Smooth muscle cell of bladder (primary cell): ENCODE results near the gene SYNGR2. TPM values are rescaled to one million over a fixed set of nuclear protein-coding genes. Genes with fewer than 3 reads are reported as not detected.

Source experiments
- total RNA-seq: library from RNA; depleted of rRNA; stranded (reverse); fragments of >200 nt; gene quantifications from 2 replicates; pipeline ENCODE4 v1.2.3, GENCODE V29; 2014

The SYNGR2 gene, protein sequence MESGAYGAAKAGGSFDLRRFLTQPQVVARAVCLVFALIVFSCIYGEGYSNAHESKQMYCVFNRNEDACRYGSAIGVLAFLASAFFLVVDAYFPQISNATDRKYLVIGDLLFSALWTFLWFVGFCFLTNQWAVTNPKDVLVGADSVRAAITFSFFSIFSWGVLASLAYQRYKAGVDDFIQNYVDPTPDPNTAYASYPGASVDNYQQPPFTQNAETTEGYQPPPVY
- total RNA-seq: 12.8 and 15.3 TPM in 2 replicates

DNA sequence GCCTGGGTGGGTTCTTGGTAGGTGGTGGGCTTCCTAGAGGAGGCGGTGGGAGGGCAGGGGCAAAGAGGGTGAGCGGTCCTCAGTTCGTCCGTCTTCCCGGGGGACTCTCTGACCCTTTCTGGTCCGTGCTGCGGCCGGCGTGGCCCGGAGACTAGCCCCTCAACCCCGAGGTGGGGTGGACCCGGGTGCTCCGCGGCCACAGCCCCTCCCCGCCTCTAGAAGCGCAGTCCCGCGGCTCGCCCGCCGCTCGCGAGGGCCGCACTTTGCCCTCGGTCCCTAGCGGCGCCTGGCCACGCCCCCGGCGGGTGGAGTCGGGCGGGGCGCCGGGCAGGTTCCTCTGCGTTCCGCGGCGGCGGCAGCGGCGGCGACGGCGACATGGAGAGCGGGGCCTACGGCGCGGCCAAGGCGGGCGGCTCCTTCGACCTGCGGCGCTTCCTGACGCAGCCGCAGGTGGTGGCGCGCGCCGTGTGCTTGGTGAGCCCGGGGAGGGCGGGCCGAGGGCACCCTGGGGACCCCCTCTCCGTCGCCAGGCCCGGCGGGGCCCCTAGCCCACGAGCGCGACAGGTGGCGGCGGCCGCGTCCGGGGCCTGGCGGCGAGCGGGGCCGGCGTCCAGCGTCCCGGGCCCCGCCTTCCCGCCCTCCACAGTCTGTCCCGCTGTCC, at the start of gene SYNGR2:
Gene SYNGR2, plus strand, starts transcription at position 340 of the 661 bp plus-strand sequence. Its CDS starts 36 bp downstream, at position 376.

DNA sequence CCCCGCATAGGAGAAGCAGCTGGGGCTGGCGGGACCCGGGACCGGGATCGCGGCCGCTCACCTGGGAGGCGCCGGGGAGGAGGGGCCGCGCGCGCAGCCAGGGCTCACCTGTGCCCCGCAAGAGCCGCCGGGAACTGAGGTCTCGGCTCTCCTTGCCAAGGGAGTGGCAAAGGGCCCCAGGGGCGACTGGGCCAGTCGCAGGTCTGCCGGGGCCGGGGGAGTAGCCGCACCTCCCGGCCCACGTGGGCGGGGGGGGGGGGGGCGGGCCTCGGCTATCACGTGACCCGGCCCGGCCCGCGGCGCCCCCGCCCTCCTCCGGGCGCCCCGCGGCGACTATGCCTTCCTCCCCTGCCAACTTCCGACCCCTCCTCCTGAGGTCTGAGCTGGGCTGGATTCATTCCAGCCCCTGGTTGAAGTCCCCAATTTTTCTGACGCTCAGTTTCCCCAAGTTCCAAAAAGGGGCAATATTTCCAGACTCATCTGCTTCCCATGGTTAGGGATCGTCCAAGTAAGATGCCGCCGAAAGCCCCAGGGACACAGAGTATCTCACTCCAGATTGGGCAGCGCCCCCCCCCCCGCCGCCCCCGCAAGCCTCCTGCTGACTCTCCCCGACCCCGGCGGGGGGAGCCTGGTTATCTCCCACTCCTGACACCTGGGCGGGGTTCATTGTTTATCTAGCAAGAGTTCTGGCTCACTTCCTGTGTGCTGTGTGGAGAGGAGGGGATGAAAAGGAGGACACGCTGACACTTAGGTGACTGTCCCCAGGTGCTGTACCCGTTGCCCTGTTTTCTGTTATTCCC, 39.6 kb upstream of the SYNGR2 start, which contains the start of gene TMC6:
Gene TMC6, minus strand, starts transcription at position 205 of the 800 bp plus-strand sequence. CDS start 1,923 bp downstream, outside the sequence.

DNA sequence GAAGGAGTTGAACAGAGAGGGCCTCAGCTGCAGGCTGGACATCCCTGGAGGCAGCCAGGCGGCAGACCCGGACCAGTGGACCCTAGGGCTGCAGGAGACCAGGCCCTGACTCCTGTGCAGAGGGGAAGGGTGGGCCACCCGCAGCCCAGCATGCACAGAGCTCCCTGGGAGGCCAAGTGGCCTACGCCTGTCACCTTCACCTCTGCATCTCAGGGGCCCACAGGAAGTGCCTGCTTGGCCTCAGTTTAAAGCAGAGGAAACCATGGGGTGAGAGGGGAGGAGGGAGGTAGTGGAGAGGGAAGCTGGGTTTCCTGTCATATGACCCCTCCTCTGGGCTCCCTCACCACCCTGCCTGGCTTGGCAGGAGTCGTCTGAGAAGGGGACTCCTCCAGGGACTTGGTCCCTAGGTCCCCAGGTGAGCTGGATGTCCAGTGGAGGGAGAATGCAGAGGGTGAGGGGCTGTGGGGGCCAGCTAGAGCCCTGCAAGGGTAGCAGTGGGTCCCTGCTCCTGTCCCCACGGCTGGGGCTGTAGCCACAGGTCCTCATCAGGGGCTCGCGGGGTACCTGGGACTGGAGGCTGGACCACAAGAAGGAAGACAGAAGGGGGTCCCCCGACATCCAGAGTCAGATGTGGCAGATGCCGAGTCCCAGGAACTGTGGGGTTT, 37.8 kb upstream of the SYNGR2 start, which contains the start of gene TMC8:
Gene TMC8, plus strand, starts transcription at position 335 of the 665 bp plus-strand sequence. CDS start 818 bp downstream, outside the sequence.

DNA sequence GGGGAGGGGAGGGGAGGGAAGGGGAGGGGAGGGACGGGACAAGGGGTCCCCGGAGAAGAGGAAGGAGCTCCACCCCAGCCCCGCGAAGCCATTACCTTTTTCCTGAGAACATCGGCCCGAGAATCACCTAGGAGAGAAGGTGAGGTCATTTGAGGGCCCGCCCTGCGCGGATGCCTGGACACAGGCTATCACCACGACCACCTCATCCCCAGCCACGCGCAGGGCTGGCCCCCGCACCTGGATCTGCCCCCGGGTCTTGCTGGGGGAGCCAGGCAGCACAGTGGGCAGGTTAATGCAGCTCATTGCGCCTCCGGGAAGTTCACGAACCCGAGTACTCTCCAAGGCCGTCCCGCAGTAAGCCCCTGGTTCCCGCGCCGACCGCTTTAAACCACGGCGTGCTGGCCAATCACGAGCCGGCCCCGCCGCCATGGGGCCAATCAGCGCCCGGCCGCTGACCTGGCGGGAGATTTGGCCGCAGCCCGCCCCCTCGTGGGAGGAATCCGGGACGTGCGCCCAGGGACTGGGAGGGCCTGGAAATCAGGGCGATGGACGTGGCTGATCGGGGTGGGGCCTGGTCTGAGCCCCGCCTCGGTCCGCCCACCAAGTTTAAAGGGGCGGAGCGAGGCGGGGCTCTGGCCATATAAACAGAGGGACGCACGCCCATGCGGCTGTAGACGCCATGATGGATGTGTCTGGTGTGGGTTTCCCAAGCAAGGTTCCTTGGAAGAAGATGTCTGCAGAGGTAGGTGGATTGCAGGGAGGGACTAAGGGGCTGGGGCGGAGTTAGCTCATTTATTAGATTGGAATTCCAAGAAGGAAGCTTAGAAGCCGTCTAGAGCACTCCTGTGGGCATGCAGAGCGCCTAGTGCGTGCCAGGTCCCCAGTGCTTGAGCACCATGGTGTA, 18.6 kb downstream of the SYNGR2 start, which contains the start of the genes AFMID and TK1:
Gene AFMID, plus strand, starts transcription at position 671 of the 904 bp plus-strand sequence. Its CDS starts 9 bp downstream, at position 680.
Gene TK1, minus strand, starts transcription at position 361 of the 904 bp plus-strand sequence. Its CDS starts 58 bp downstream, at position 303.

DNA sequence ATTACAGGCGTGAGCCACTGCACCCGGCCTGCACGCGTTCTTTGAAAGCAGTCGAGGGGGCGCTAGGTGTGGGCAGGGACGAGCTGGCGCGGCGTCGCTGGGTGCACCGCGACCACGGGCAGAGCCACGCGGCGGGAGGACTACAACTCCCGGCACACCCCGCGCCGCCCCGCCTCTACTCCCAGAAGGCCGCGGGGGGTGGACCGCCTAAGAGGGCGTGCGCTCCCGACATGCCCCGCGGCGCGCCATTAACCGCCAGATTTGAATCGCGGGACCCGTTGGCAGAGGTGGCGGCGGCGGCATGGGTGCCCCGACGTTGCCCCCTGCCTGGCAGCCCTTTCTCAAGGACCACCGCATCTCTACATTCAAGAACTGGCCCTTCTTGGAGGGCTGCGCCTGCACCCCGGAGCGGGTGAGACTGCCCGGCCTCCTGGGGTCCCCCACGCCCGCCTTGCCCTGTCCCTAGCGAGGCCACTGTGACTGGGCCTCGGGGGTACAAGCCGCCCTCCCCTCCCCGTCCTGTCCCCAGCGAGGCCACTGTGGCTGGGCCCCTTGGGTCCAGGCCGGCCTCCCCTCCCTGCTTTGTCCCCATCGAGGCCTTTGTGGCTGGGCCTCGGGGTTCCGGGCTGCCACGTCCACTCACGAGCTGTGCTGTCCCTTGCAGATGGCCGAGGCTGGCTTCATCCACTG, 45.8 kb downstream of the SYNGR2 start, which contains the start of gene BIRC5:
Gene BIRC5, plus strand, starts transcription at position 238 of the 690 bp plus-strand sequence. Its CDS starts 64 bp downstream, at position 302.

Other genes starting within 250 kb of the SYNGR2 start
- 3.1 and 3.4 TPM in 2 replicates for gene TNRC6C, start 209.9 kb upstream of the SYNGR2 start, total RNA-seq
- gene TMC6, start 39.8 kb upstream of the SYNGR2 start, total RNA-seq: 0.28 and 0.92 TPM in 2 replicates
- gene TMC8, start 37.8 kb upstream of the SYNGR2 start, total RNA-seq: not detected in 2 replicates
- not detected in 2 replicates for gene C17orf99, start 22.2 kb upstream of the SYNGR2 start, total RNA-seq
- 25.8 and 33.8 TPM in 2 replicates for gene TK1, start 18.5 kb downstream of the SYNGR2 start, total RNA-seq
- gene AFMID, start 18.8 kb downstream of the SYNGR2 start, total RNA-seq: 19.8 and 32.2 TPM in 2 replicates
- 10.5 and 15.5 TPM in 2 replicates for gene BIRC5, start 45.7 kb downstream of the SYNGR2 start, total RNA-seq
- gene TMEM235, start 63.0 kb downstream of the SYNGR2 start, total RNA-seq: not detected in 2 replicates
- 112 and 138 TPM in 2 replicates for gene SOCS3, start 191.5 kb downstream of the SYNGR2 start, total RNA-seq
- gene PGS1, start 210.1 kb downstream of the SYNGR2 start, total RNA-seq: 29.2 and 32.5 TPM in 2 replicates